HG03469 (cell line): ENCODE data around the gene LURAP1L.

Experiments used
- ATAC-seq: cut with Tn5 transposase; IDR thresholded peaks from one replicate; pipeline ENCODE4 v1.9.1; 2021; ENCODE audit warnings: mild to moderate bottlenecking, moderate library complexity, moderate number of reproducible peaks; ENCODE audit not compliant: unreplicated experiment

LURAP1L gene

DNA sequence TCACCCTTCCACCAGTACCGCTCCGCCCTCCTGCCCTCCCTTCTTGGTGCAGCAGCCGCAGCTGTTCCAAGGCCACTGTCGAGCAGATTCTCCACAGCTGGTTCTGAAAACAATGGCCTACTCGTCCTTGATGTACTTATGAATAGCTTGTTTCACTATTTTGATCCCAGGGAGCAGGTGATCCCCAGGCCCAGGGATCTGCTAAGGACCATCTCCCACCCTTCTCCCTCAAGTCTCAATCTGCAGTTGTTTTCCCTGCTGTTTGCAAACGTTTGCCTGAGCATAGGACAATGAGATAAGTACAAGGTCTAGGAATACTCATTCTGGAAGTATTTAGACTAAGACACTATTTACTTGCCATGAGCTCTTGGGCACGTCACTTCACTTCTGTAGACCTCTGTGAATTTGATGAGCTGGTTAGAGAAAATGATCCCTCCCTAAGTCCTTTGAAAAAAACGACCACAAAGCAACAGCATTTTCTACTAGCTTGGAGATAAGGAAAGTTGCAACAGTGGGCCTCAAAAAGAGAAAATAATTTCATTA, 1.8 kb downstream of the LURAP1L start:
- no peak for ATAC-seq

DNA sequence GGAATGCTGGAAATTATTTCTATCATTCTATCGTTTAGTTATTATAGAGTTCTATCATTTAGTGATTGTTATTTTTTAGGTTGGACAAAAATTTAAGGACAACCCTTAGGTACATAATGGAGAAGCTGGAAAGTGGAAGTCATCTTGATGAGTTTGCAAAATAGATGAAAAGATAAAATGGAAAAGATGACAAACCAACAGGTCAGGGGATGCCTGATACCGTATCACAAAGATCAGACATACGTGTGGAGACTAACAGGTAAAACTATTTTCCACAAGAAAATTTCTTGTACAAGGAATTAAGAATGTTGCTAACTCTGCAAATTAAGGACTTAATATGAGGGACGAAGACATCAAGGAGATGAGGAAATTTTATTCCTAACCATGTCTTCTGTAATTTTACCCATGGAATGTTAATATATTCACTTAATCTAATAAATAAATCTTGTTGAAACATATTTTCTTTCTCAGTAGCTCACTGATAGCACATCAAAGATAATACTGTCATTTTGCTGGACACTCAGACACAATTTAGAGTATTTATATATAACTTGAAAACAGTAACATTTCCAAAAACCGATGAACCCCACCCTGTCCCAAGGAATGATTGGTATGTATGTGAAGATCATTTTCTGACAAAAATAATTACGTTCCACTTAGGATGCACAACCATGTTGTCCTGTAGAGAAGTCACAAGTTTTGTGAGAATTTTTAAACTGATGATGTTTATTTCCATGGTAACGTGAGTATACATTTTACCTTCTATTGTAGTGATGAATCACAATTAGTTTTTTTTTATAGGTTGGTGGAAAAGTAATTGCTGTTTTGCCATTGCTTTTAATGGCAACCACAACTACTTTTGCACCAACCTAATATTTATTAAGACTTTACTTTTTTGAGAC, 2.6 kb downstream of the LURAP1L start:
- no peak for ATAC-seq

DNA sequence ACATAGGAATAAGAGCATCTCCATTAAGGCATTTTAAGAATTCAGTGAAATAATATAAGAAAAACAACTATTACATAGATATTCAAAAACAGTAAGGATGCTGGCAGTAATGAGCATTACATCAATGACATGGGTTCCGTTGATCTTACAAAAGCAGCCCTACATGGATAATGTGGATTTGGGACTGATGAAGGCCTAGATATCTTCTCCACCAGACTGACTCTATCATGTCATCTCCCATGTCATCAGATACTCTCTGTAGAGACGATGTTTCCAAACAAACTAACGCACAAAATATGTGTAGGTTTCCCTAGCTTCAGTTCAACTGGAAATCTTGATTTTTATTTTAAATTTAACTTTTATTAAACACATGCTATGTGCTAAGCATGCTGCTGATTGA, 3.6 kb downstream of the LURAP1L start:
- no peak for ATAC-seq

DNA sequence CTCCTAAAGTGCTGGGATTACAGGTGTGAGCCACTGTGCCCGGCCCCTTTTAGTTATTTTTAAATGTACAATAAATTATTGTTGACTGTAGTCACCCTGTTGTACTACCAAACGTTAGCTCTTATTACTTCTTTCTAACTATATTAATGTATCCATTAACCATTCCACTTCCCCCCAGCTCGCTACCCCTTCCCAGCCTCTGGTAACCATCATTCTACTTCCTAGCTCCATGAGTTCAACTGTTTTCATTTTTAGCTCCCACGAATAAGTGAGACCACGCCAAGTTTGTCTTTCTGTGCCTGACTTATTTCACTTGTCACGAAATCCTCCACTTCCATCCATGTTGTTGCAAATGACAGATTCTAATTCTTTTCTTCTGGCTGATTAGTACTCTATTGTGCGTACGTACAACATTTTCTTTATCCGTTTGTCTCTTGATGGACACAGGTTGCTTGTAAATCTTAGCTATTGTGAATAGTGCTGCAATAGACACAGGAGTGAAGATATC, 6.5 kb downstream of the LURAP1L start:
- no peak for ATAC-seq

DNA sequence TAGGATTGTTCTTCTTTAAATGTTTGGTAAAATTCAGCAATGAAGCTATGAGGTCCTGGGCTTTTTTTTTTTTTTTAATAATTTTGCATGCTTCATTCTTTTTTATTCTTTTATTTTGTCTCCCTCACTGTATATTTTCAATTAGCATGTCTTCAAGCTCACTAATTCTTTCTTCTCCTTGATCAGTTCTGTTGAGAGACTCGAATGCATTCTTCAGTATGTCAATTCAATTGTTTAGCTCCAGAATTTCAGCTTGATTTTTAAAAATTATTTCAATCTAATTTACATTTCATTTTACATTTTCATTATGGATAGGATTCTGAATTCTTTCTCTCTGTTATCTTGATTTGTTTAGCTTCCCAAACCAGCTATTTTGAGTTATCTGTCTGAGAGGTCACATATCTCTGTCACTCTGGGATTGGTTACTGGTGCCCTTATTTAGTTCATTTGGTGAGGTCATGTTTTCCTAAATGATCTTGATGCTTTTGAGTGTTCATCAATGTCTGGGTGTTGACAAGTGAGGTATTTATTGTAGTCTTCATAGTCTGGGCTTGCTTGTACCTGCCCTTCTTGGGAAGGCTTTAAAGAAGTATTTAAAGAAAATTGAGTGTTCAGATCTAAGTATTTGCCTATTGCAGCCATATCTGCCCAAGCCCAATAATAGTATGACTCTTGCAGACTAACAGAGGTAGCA, 9.1 kb downstream of the LURAP1L start:
- no peak for ATAC-seq

DNA sequence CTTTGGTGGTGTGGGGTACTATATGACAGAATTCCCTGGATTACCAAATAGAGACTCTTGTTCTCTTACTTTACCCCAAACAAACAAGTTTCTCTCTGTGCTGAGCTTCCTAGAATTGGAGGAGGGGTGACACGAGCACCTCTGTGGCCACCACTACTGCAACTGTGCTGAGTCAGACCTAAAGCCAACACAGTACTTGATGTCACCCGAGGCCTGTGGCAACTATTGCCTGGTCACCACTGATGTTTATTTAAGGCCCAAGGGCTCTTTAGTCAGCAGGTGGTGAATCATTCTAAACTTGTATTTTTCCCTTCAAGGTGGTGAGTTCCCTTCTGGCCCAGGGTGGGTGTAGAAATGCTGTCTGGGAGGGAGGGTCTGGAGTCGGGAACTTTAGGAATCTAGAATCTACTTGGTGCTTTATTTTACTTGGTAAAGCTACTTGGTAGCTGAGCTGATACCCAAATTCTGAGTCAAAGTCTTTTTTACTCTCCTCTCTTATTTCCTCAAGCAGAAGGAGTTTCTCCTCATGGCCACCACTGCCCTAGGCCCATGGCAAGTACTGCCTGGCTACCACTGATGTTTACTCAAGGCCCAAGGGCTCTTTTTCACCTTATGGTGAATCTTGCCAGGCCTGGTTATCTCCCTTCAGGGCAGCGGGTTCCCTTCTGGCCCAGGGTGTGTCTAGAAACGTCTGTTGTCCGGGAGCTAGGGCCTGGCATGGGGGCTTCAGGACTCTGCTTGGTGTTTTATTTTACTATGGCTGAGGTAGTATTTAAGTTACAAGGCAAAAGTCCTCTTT, 9.8 kb downstream of the LURAP1L start:
- ATAC-seq = no peak

DNA sequence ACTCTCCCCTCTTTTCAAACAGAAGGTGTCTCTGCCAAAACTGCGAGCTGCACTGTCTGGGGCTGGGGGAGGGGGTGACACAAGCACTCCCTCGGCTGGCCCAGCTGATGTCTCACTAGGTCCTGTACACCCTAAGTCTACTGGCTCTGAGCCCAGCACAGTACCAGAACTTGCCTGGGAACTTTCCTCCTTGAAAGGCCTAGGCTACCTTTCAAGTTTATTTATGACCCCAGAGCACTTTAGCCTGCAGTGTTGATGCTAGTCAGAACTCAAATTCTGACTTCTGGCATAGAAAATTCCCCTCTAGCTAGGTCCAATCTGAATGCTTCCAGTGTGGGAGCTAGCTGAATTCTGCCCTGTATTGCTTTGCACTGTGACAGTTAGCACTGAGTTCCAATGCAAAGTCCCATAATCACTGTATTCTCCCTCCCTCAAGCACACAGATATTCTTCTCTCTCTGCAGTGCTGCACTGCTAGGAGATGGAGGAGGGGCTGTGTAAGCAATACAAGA, 10.5 kb downstream of the LURAP1L start:
- no peak for ATAC-seq

DNA sequence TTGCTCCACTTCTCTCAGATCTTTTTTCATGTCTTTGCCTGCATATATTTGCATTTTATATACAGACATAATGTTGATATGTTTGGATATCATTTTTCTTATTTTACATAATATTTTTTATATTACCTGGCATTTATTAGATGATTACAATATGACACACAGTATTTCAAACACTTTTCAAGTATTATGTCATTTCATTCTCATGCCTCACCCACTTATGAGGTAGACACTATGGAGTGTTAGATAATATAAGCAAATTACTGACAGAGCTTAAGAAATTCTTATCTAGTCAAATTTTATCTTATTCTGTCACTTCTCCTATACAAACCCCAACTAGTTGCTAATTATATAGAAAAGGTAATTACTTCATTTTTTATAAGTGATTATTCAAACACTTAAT, 11.1 kb downstream of the LURAP1L start:
- ATAC-seq = no peak

DNA sequence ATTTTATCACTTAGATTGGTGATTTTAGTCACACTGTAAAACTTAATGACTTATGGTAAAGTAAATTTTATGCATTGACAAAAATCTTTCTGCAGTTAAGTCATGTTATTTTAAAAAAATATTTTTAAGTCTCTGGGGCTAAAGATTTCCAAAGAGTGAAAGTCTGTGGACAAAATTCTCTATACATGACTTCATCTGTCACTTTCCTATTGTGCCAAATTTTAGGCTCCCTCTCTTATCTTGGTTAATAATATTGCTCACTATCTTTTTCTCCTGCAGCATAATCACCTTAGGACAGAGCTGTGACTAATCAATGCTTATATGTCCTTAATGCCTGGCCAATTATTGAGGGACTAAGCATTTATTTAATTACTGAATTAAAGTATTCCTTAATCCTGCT, 15.2 kb downstream of the LURAP1L start:
- no peak for ATAC-seq

DNA sequence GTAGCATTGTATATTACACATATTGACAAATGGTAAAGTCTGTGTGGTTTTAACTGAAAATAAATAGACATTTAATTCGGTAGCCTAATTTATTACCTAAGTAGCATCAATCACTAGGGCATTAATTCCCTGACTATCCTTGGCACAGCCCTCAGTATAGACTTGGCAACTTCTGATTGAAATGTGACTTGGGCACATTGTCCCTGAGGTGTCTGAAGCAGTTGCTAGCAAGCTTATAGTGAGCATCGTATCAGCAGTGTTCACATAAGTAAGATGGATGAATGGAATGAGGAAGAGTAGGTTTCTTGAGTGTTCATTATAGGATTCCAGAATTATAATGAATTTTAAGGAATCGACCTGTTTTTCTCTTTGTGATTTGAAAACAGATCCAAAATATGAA, 16.1 kb downstream of the LURAP1L start:
- ATAC-seq = no peak

DNA sequence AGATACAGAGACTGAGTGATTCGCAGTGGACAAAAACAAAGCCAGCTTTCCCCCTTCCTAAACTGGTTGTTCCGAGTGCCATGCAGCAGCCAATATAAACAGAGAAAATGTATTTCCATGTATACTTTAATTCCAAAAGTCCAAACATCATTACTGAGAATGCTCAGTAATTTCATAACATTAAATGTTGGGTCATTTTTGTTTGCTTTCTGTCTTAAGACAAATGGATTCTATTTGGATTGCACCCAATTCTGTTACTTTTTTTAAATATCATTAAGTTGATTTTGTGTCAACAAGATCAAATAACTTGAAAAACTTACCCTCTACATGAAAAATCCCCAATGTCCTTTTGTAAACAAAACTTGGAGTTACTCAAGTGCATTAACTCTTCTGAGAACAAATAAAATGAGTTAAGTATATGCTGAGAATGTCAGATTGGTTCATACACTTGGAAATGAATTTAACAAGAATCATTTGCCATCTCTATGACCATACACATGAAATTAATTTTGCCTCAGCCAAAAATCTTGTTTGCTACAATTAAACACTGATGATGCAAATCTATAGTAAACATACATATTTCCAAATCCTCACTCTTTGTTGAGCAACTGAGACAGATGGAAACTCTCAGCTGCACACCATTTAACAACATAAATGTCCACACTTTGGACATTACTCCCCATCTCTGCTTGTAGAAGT, 19.4 kb downstream of the LURAP1L start:
- no peak for ATAC-seq

DNA sequence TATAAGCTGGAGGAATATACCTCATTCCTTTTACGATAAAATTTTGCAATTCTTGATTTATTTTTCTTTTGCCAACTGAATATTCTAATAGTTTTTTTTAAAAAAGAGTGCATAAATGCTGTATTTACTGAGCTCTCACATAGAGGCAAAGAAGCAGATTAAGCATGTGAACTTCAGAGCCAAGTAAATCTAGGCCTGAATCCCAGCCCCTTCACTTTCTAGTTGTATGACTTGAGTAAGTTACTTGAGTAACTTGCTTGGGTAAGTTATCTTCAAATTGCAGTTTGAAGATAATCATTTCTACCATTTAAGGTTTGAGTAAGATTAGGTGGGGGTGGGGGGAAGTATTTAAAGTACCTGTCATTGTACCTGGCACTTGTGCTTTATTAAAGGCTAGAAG, 21.8 kb downstream of the LURAP1L start:
- no peak for ATAC-seq

DNA sequence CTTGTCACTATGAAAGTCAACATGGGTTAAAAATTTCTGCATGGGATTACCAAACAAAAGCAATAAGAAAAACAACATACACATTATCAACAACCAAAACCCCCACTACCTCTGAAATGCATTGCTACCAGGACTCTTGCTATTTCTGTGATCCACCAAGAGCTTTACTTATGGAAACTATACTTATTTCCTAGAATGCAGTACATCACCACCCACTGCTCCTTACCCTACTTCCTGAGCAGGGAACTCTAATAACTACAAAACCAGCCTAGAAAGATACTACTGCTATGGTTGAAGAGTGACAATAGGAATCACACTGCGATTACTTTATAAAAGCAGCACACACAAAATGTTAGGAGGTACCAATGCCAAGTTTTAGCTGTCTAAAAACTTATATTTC, 22.2 kb downstream of the LURAP1L start:
- ATAC-seq = no peak

DNA sequence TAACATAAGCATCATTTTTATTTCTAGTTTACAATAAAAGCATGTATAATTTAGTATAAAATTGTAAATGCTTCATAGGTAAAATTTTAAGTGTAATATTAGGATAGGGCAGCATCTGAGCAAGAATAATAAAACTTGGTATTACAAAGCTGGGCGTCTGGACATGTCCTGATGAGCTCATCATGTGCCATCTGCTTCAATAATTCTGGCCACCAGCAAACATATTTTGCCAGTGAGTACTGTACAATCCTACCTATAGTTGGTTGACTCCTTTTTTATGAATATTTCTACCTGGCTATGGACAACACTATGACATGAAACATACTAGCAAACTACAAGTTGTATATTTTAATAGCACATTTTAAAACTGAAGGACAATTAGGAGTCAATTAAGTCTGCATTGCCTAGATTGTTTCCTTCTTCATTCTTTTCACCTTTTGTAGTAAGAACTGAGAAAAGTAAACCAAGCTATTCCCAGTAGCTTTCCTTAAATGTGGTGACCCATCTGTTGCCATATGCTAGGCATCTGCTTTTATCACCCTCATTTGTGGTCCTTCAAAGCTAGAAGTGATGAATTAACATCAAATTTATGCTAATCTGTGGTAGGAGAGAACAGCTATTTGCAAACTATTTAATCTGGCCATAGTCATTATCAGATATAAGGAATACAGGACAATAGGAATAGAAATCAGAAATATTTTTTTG, 23.4 kb downstream of the LURAP1L start:
- no peak for ATAC-seq

DNA sequence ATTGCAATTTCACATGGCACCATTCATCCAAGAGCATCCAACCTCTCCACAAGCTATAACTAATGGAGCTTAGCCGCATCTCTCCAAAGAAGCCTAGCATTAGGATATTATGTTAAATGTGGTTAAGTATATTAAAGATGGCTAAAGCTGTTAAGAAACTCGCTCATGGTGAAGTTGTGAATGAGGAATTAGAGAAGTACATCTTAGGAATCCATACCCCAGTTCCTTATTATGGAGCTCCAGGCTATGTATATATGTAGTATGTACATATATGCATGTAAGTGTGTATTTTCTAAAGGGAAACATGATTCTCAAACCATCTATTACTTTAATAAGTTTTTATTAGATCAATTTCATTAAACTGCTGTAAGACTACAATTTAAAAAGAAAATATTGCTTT, 26.4 kb downstream of the LURAP1L start:
- ATAC-seq = no peak

DNA sequence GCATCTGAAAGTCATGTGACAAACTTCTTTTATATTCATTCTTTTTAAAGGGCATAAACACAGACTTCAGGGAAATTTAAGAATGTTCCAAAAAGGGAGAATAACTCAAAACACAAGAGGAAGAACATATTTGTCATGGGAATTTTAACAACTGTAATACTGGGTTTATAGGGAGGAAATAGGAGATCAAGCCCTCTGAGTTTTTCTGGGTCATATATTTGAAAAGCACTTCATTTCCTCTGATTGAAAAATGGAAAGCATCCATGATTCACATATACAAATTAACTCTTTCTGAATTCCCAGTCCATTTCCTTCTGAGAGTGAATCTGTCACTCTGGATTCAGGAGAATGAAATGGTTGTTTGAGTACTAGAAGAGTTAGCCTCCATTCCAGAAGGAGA, 26.8 kb downstream of the LURAP1L start:
- no peak for ATAC-seq

DNA sequence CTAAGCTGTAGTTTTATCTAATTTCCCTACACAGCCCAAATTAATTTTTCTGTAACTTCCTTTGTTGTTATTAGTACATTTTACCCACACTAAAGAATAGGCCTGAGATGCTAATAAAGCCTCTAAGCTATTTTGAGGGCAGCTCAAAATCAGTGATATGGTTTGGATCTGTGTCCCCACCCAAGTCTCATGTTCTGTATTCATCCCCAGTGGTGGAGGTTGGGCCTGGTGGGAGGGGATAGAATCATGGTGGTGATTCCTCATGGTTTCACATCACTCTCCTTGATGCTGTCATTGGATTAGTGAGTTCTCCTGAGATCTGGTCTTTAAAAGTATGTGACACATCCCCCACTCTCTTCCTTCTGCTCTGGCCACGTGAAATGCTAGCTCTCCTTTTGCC, 27.3 kb downstream of the LURAP1L start:
- ATAC-seq = no peak

DNA sequence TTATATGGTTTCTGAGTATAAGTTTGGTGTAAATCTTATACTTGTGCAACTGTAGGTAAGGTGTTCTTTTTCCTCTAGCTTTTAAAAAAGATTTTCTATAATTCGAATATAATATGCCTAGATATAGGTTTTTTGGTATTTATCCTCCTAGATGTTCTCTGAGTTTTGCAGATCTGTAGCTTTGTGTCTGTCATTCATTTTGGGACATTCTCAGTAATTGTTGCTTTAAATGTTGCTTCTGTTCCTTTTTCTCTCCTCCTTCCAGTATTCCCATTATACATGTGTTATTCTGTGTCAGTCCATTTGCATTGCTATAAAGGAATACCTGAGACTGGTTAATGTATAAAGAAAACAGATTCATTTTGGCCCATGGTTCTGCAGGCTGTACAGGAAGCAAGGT, 33.7 kb downstream of the LURAP1L start:
- no peak for ATAC-seq

DNA sequence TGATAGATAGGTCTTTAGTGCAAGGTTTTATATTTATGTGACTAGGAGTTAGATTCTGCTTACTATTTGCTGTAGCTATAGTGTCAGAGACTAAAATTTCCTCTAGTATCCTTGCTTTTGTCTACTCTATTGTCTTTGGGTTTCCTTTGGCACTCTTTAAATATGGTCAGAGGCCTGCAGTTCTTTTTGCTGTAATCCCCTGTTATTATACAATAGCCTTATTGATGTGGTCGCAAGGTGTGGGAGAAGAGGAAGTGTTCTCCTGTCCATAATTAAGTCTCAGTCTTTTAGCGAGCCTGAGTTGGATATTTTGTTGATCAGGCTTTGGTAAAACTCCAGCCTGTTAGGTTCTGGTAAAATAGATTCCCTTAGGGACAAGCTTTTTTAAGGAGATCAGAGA, 34.9 kb downstream of the LURAP1L start:
- ATAC-seq = no peak

DNA sequence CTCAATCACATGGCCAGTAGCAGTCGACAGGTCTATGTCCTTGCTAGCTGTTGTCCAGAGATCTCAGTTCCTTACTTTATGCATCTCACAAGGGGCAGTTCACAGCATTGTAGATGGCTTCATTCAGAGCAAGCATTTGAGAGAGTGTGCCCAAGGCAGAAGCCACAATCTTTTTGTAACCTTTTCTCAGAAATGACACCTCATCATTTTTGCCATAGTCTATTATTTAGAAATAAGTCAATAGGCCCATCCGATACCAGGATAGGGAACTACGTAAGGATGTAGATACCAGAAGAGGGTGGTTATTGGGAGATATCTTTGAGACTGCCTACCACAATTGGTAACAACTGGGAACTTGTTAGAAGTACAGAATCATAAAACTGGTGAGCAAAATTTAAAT, 37.1 kb downstream of the LURAP1L start:
- no peak for ATAC-seq
